CD4-positive, alpha-beta T cell (primary cell): ENCODE results near the gene IL17RA. TPM values are rescaled to one million over a fixed set of nuclear protein-coding genes. Genes with fewer than 3 reads are reported as not detected.

ENCODE experiments used
- ATAC-seq: fragments of 200-7000 bp; cut with Tn5 transposase; one replicate; pipeline ENCODE4 v1.10.0; 2022; ENCODE audit warnings: mild to moderate bottlenecking; ENCODE audit not compliant: poor library complexity
- CTCF ChIA-PET: fragments of 350-600 bp; sonication (Branson Sonifier 250); formaldehyde crosslinking; loops from one replicate; lab custom pipeline; 2021; ENCODE audit warnings: antibody characterized with exemption, inconsistent platforms; lab: Charles Lee
- POLR2A ChIA-PET: fragments of 350-600 bp; sonication (Branson Sonifier 250); formaldehyde crosslinking; loops from one replicate; lab custom pipeline; 2021; ENCODE audit warnings: antibody characterized with exemption, inconsistent platforms; lab: Charles Lee
- DNase-seq, 14 experiments: peaks; one replicate each; pipeline ENCODE4 v3.0.0-alpha.2; 2013 to 2020; ENCODE audit warnings: mixed read lengths in 2 of 14
- H3K27ac ChIP-seq, 2 donors: one replicate each; pipeline versions ENCODE4 v1.5.1 to v1.7.0; 2013; ENCODE audit warnings: low read length in 2 of 2, low read depth in 1 of 2, mild to moderate bottlenecking in 1 of 2
- H3K27me3 ChIP-seq, 2 experiments: 1 replicate in 1 of 2; 2 replicates in 1 of 2; pipeline versions ENCODE4 v1.6.1 to v1.7.0; 2013; ENCODE audit warnings: low read length in 2 of 2, control low read depth in 1 of 2, mild to moderate bottlenecking in 1 of 2, moderate library complexity in 1 of 2; ENCODE audit not compliant: insufficient read depth in 2 of 2, control insufficient read depth in 1 of 2
- H3K36me3 ChIP-seq: one replicate; pipeline ENCODE4 v1.6.1; 2013; ENCODE audit warnings: low read length, control low read depth; ENCODE audit not compliant: insufficient read depth
- H3K4me1 ChIP-seq: one replicate; pipeline ENCODE4 v1.6.1; 2013; ENCODE audit warnings: low read length, control low read depth; ENCODE audit not compliant: insufficient read depth
- H3K4me3 ChIP-seq: one replicate; pipeline ENCODE4 v1.5.1; 2013; ENCODE audit warnings: mild to moderate bottlenecking, low read length, moderate library complexity
- H3K9me3 ChIP-seq, 2 experiments: 1 replicate in 1 of 2; 2 replicates in 1 of 2; pipeline versions ENCODE4 v1.6.1 to v1.7.0; 2013; ENCODE audit warnings: low read length in 2 of 2, mild to moderate bottlenecking in 2 of 2, control low read depth in 1 of 2, moderate library complexity in 1 of 2; ENCODE audit not compliant: control insufficient read depth in 1 of 2, insufficient read depth in 1 of 2
- H3K27ac Mint-ChIP-seq: one replicate; pipeline ENCODE4 v1.8.0; 2020; ENCODE audit warnings: mixed read lengths
- H3K27me3 Mint-ChIP-seq: one replicate; pipeline ENCODE4 v1.8.0; 2021; ENCODE audit warnings: mixed read lengths
- H3K36me3 Mint-ChIP-seq: one replicate; pipeline ENCODE4 v1.8.0; 2021; ENCODE audit warnings: low read depth, mixed read lengths
- H3K4me1 Mint-ChIP-seq: one replicate; pipeline ENCODE4 v1.8.0; 2021; ENCODE audit warnings: low read depth, mixed read lengths
- H3K4me3 Mint-ChIP-seq: one replicate; pipeline ENCODE4 v1.8.0; 2020; ENCODE audit warnings: mild to moderate bottlenecking, mixed read lengths
- H3K9me3 Mint-ChIP-seq: one replicate; pipeline ENCODE4 v1.8.0; 2020; ENCODE audit warnings: mixed read lengths
- intact Hi-C, 2 experiments: fragments of 100-400 bp; cut with DNase I in 1 of 2; cut with micrococcal nuclease in 1 of 2; formaldehyde crosslinking; loops; one replicate each; pipeline versions ENCODE4 v1.15.1 to v1.9.0; 2023 to 2025; cut with DNase I, micrococcal nuclease
- total RNA-seq, 174 experiments: library from RNA in 2 of 174; stranded (reverse) in 2 of 174; gene quantifications; one replicate each; pipeline ENCODE4 v1.2.3 and lab custom pipeline; 2021 to 2026
- TF ChIP-seq, protein P1 (sequence below): fragments of 200-600 bp; IDR thresholded peaks from one replicate; pipeline ENCODE4 v1.8.0; 2022; ENCODE audit warnings: antibody characterized with exemption, mild to moderate bottlenecking

The IL17RA gene
- total RNA-seq, 2 experiments from 2014 or later = 23.2 to 24.3 TPM

DNA sequence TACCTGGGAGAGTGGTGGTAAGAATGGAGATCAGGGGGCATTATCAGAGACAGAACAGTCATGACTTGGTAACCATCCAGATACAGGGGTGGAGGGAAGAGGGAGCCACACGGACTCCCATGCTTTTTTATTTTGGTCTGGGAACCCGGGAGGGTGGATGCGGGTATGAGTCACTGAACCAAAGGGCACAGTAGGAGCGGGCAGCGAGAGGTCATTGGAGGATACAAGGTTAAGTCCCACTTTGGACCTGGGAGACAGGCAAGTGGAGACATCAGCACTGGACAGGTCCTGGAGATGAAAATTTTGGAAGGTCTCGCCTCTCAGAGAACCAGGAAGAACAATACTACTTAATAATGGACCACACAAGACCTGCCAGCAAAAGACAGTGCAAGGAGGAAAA is 67.5 kb downstream of the IL17RA start:
- Mint-ChIP-seq H3K4me3 (no peak overlapping the region), H3K9me3 (no peaks in the 10 kb centered on the region), H3K27ac (peak overlapping the region; percentile 54), H3K36me3 (peaks cover 29% of the 10 kb centered on the region), H3K27me3 (no peaks in the 10 kb centered on the region), H3K4me1 (peaks cover 34% of the 10 kb centered on the region)
- no peaks in the 10 kb centered on the region for H3K9me3 ChIP-seq
- ChIA-PET CTCF (no interaction called here), POLR2A (no interaction called here)
- peaks cover 26% of the 10 kb centered on the region for H3K36me3 ChIP-seq
- TF ChIP-seq, protein P1, sequence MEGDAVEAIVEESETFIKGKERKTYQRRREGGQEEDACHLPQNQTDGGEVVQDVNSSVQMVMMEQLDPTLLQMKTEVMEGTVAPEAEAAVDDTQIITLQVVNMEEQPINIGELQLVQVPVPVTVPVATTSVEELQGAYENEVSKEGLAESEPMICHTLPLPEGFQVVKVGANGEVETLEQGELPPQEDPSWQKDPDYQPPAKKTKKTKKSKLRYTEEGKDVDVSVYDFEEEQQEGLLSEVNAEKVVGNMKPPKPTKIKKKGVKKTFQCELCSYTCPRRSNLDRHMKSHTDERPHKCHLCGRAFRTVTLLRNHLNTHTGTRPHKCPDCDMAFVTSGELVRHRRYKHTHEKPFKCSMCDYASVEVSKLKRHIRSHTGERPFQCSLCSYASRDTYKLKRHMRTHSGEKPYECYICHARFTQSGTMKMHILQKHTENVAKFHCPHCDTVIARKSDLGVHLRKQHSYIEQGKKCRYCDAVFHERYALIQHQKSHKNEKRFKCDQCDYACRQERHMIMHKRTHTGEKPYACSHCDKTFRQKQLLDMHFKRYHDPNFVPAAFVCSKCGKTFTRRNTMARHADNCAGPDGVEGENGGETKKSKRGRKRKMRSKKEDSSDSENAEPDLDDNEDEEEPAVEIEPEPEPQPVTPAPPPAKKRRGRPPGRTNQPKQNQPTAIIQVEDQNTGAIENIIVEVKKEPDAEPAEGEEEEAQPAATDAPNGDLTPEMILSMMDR = no peak
- peaks cover 12% of the 10 kb centered on the region for H3K4me1 ChIP-seq
- no peak overlapping the region for H3K27ac ChIP-seq
- intact Hi-C loops = no loop called here
- DNase-seq (no peak), ATAC-seq (no peak)
- H3K27me3 ChIP-seq = no peaks in the 10 kb centered on the region
- H3K4me3 ChIP-seq = no peak overlapping the region

DNA sequence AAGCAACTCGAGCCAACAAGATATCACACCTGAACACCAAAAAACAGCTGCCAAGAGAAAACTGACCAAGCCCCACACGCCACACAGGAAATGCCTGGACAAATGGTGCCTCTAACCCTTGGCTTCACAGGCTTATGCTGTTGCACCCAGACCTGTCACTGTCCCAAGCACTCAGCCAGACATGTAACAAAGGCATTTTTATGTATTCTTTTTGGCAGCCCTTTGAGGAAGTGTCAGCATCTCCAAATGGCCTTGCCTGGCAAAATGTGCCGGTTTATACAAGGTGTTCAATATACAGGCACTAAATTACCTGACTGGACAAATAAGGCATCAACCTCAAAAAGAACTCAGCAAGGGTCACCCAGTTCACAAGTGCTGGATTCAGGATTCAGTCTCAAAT is 68.2 kb downstream of the IL17RA start:
- CTCF ChIA-PET = no interaction called here
- peaks cover 40% of the 10 kb centered on the region for H3K4me1 Mint-ChIP-seq
- intact Hi-C loops = no loop called here

DNA sequence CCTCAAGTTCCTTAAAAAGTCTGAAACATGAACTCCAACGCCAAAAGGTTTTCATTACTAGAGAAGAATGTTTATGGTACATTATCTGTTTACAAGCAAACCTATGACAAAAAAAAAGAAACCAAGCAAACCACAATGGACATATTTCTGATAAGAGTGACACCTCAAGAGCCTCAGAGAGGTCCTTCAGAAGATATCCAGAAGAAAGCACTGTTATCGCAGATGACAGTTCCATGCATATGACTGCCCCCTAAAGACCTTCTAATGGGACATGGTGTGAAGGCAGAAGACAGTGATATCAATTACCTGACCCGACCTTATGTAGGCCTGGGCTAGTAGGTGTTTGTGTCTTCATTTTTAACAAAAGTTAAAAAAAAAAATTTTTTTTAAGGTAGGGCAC is 71.1 kb downstream of the IL17RA start:
- no peaks in the 10 kb centered on the region for H3K27me3 ChIP-seq
- ATAC-seq = no peak
- H3K27ac Mint-ChIP-seq = no peak overlapping the region

More for the DNA sequence above, 68.2 kb downstream of the IL17RA start:
- H3K4me1 ChIP-seq = peaks cover 18% of the 10 kb centered on the region
- TF ChIP-seq, protein P1 = no peak
- no peaks in the 10 kb centered on the region for H3K27me3 ChIP-seq
- POLR2A ChIA-PET = no interaction called here
- no peak for DNase-seq
- peaks cover 20% of the 10 kb centered on the region for H3K36me3 ChIP-seq
- H3K9me3 Mint-ChIP-seq = no peaks in the 10 kb centered on the region
- no peak overlapping the region for H3K27ac Mint-ChIP-seq
- H3K36me3 Mint-ChIP-seq = peaks cover 24% of the 10 kb centered on the region
- H3K9me3 ChIP-seq = no peaks in the 10 kb centered on the region
- no peak overlapping the region for H3K27ac ChIP-seq
- no peak overlapping the region for H3K4me3 Mint-ChIP-seq
- no peak overlapping the region for H3K4me3 ChIP-seq
- H3K27me3 Mint-ChIP-seq = no peaks in the 10 kb centered on the region
- ATAC-seq = no peak

More for the DNA sequence above, 71.1 kb downstream of the IL17RA start:
- Histone ChIP-seq H3K36me3 (peaks cover 4% of the 10 kb centered on the region), H3K4me1 (peaks cover 39% of the 10 kb centered on the region), H3K4me3 (no peak overlapping the region), H3K27ac (no peak overlapping the region), H3K9me3 (no peaks in the 10 kb centered on the region)
- H3K36me3 Mint-ChIP-seq = peaks cover 18% of the 10 kb centered on the region
- DNase-seq = no peak
- CTCF ChIA-PET = no interaction called here
- TF ChIP-seq, protein P1 = no peak
- peaks cover 55% of the 10 kb centered on the region for H3K4me1 Mint-ChIP-seq
- H3K9me3 Mint-ChIP-seq = no peaks in the 10 kb centered on the region
- H3K4me3 Mint-ChIP-seq = peak overlapping the region; percentile 51
- H3K27me3 Mint-ChIP-seq = no peaks in the 10 kb centered on the region
- intact Hi-C loops = loop anchor here (5.0 kb wide), 2 partner anchors 39 to 471 kb away; partner anchors contain the start of gene ATP6V1E1 (in 1 of the 2)
- POLR2A ChIA-PET = no interaction called here
